ENCODE measurements around the gene C1S. TPM values are rescaled to one million over a fixed set of nuclear protein-coding genes. Genes with fewer than 3 reads are reported as not detected.

C1S gene
- polyA plus RNA-seq, 1 experiment, result 458 TPM

GRCh38 chr12:7096979-7097378 lies 36.5 kb downstream of the C1S start:
- DNase-seq (ENCODE audit: low read depth, low spot score), result no peak
- Histone ChIP-seq H3K27me3 (ENCODE audit: control insufficient read depth, insufficient read depth, low read length) (no peaks in the 10 kb centered on the region), H3K27ac (ENCODE audit: low read depth, low read length) (no peak overlapping the region), H3K9me3 (ENCODE audit: control insufficient read depth, insufficient read depth, low read length) (no peaks in the 10 kb centered on the region), H3K4me3 (ENCODE audit: low read depth, low read length) (no peak overlapping the region)
- TF ChIP-seq CTCF (IDR thresholded peaks at IDR 0.05; ENCODE audit: low read depth, low read length), result no peak
- CTCF ChIA-PET, result no interaction called here
- POLR2A ChIA-PET, result interaction anchor here (0.7 kb wide), 1 partner anchor 79 kb away, joined by 4 read pairs; the partner anchor contains the start of gene LPCAT3

GRCh38 chr12:7099290-7099996 lies 38.9 kb downstream of the C1S start:
- POLR2A ChIA-PET, result interaction anchor here (0.6 kb wide), 1 partner anchor 16 kb away, joined by 4 read pairs; no protein-coding TSS in a partner anchor

DNA sequence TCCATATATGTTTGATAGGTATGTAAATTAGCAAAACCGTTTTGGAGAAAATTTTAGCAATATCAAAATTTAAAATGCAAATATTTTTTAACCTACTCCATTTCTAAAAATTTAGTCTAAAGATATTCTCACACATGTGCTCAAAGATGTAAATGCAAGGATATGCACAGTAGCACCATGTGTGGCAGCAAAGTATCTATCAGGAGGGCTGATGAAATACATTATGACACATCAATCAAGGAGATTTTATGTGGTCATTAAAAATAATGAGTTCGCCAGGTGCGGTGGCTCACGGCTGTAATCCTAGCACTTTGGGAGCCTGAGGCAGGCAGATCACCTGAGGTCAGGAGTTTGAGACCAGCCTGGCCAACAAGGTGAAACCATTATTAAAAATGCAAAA lies 39.7 kb downstream of the C1S start:
- H3K9me3 ChIP-seq (ENCODE audit: control insufficient read depth, insufficient read depth, low read length), result no peaks in the 10 kb centered on the region
- H3K27ac ChIP-seq (ENCODE audit: low read depth, low read length), result no peak overlapping the region
- TF ChIP-seq CTCF (IDR thresholded peaks at IDR 0.05; ENCODE audit: low read depth, low read length), result no peak
- no peak for DNase-seq (ENCODE audit: low read depth, low spot score)
- H3K4me3 ChIP-seq (ENCODE audit: low read depth, low read length), result no peak overlapping the region
- POLR2A ChIA-PET, result no interaction called here
- H3K27me3 ChIP-seq (ENCODE audit: control insufficient read depth, insufficient read depth, low read length), result no peaks in the 10 kb centered on the region
- CTCF ChIA-PET, result interaction anchor here (1.3 kb wide), 1 partner anchor 9 kb away, joined by 4 read pairs; the partner anchor contains the start of gene C1RL

More at GRCh38 chr12:7099290-7099996, 38.9 kb downstream of the C1S start:
- Histone ChIP-seq H3K27ac (ENCODE audit: low read depth, low read length) (no peak overlapping the region), H3K27me3 (ENCODE audit: control insufficient read depth, insufficient read depth, low read length) (no peaks in the 10 kb centered on the region), H3K9me3 (ENCODE audit: control insufficient read depth, insufficient read depth, low read length) (no peaks in the 10 kb centered on the region), H3K4me3 (ENCODE audit: low read depth, low read length) (no peak overlapping the region)
- CTCF ChIA-PET, result interaction anchor here (0.6 to 1.3 kb wide), 3 partner anchors 8 to 14 kb away, joined by 3 to 4 read pairs (median 4); partner anchors contain the start of gene C1RL
- no peak for DNase-seq (ENCODE audit: low read depth, low spot score)
- no peak for TF ChIP-seq CTCF (IDR thresholded peaks at IDR 0.05; ENCODE audit: low read depth, low read length)

GRCh38 chr12:7101047-7101693 lies 40.7 kb downstream of the C1S start:
- ChIA-PET CTCF (interaction anchor here (0.7 to 1.9 kb wide), 2 partner anchors 9 to 156 kb away, joined by 14 to 16 read pairs; partner anchors contain the start of gene C1R), POLR2A (no interaction called here)
- Histone ChIP-seq H3K27me3 (ENCODE audit: control insufficient read depth, insufficient read depth, low read length) (no peaks in the 10 kb centered on the region), H3K9me3 (ENCODE audit: control insufficient read depth, insufficient read depth, low read length) (no peaks in the 10 kb centered on the region), H3K27ac (ENCODE audit: low read depth, low read length) (no peak overlapping the region), H3K4me3 (ENCODE audit: low read depth, low read length) (no peak overlapping the region)
- no peak for DNase-seq (ENCODE audit: low read depth, low spot score)
- no peak for TF ChIP-seq CTCF (IDR thresholded peaks at IDR 0.05; ENCODE audit: low read depth, low read length)

DNA sequence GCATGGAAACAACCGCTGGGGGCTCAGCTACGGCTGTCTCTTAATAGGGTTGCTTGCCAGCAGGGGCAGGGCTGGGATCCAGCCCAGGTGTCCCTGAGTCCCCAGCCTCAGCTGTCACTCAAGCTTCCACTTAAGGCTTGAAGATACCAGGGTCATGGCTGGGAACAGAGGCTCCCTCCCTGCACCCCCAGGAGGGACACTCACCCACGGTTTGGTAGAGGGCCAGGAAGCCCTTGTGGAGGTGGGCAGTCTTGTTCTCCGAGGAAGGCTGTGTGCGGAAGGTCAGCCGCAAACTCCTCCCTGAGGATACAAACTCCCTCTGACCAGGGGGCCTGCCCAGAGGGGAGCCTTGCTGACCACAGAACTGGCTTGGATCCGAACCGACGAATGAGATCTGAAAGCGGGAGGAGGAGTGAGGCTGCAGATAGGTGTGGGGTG lies 41.2 kb downstream of the C1S start:
- no peak overlapping the region for H3K4me3 ChIP-seq (ENCODE audit: low read depth, low read length)
- ChIA-PET CTCF (interaction anchor here (0.7 to 1.9 kb wide), 3 partner anchors 9 to 157 kb away, joined by 14 to 16 read pairs (median 15); partner anchors contain the start of gene C1R), POLR2A (no interaction called here)
- peaks cover 2% of the 10 kb centered on the region; the same call in 1 of the 2 replicates for H3K9me3 ChIP-seq (ENCODE audit: control insufficient read depth, insufficient read depth, low read length)
- H3K27me3 ChIP-seq (ENCODE audit: control insufficient read depth, insufficient read depth, low read length), result no peaks in the 10 kb centered on the region
- DNase-seq (ENCODE audit: low read depth, low spot score), result no peak
- no peak overlapping the region for H3K27ac ChIP-seq (ENCODE audit: low read depth, low read length)
- no peak for TF ChIP-seq CTCF (IDR thresholded peaks at IDR 0.05; ENCODE audit: low read depth, low read length)
